ENCODE data around the gene MMRN1. TPM values are rescaled to one million over a fixed set of nuclear protein-coding genes. Genes with fewer than 3 reads are reported as not detected.
A peak's percentile ranks its signal among the peaks of the same experiment; 100 is the strongest.
"Not testable (repeated sequence)": the region's sequence is repeated elsewhere in the genome, so short reads cannot be mapped to it uniquely, and the experiment has no call there.

Gene MMRN1, protein sequence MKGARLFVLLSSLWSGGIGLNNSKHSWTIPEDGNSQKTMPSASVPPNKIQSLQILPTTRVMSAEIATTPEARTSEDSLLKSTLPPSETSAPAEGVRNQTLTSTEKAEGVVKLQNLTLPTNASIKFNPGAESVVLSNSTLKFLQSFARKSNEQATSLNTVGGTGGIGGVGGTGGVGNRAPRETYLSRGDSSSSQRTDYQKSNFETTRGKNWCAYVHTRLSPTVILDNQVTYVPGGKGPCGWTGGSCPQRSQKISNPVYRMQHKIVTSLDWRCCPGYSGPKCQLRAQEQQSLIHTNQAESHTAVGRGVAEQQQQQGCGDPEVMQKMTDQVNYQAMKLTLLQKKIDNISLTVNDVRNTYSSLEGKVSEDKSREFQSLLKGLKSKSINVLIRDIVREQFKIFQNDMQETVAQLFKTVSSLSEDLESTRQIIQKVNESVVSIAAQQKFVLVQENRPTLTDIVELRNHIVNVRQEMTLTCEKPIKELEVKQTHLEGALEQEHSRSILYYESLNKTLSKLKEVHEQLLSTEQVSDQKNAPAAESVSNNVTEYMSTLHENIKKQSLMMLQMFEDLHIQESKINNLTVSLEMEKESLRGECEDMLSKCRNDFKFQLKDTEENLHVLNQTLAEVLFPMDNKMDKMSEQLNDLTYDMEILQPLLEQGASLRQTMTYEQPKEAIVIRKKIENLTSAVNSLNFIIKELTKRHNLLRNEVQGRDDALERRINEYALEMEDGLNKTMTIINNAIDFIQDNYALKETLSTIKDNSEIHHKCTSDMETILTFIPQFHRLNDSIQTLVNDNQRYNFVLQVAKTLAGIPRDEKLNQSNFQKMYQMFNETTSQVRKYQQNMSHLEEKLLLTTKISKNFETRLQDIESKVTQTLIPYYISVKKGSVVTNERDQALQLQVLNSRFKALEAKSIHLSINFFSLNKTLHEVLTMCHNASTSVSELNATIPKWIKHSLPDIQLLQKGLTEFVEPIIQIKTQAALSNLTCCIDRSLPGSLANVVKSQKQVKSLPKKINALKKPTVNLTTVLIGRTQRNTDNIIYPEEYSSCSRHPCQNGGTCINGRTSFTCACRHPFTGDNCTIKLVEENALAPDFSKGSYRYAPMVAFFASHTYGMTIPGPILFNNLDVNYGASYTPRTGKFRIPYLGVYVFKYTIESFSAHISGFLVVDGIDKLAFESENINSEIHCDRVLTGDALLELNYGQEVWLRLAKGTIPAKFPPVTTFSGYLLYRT
- total RNA-seq (2014; rRNA removed; shearing (Covaris generic)) = 145 and 225 TPM in 2 replicates

DNA sequence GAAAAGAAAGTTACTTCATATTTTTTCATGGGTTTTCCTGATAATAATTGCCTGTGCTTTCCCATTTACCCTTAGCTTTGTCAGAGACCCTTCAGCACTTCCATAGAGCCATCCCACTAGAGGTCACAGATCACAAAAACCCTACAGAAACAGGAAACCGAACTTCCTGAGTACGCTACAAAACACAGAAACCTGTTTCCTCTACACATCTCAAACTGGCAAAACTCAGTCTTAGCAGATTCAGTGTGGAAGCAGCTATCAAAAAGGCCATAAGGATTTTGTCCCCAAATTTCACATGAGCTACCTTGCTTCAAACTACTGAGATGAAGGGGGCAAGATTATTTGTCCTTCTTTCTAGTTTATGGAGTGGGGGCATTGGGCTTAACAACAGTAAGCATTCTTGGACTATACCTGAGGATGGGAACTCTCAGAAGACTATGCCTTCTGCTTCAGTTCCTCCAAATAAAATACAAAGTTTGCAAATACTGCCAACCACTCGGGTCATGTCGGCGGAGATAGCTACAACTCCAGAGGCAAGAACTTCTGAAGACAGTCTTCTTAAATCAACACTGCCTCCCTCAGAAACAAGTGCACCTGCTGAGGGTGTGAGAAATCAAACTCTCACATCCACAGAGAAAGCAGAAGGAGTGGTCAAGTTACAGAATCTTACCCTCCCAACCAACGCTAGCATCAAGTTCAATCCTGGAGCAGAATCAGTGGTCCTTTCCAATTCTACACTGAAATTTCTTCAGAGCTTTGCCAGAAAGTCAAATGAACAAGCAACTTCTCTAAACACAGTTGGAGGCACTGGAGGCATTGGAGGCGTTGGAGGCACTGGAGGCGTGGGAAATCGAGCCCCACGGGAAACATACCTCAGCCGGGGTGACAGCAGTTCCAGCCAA lies at the start of gene MMRN1:
Gene MMRN1 (plus strand): TSS at position 206 of the 902 bp plus-strand sequence. CDS start 118 bp downstream, at position 324.
- in situ Hi-C loops (cut with HindIII; ENCODE audit: low sequenced_read_pairs) = no loop called here
- DNase-seq (ENCODE audit: low spot score) = no peak

DNA sequence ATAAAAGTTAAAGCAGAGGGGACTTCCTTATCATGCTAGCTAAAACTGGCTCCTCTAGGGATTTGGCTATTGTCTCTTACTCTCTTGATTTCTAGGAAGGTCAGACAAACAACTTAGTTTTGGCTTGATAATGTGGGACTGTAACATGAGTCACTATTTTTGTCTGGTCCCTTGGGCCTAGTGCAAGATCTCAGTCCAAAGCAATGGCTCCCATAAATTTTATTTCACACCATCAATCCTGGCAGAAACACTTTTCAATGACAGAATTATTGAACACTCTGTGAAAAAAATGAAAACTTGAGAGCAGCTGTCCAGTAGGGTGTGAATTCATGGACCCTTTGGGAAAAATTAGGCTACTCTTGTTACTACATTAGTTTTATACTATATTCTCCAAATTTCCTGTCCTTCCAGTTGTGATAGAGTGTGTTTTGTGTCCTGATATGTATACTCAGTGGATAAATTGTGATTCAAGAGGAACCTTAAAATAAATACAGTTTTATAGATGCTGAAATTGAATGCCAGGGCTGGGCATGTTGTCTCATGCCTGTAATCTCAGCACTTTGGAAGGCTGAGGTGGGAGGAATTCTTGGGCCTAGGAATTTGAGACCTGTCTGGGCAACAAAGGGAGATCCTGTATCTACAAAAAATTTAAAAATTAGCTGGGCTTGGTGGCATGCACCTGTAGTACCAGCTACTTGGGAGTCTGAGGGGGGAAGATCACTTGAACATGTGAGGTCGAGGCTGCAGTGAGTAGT lies 46.9 kb upstream of the MMRN1 start:
- in situ Hi-C loops (cut with HindIII; ENCODE audit: low sequenced_read_pairs) = no loop called here
- DNase-seq (ENCODE audit: low spot score) = no peak

DNA sequence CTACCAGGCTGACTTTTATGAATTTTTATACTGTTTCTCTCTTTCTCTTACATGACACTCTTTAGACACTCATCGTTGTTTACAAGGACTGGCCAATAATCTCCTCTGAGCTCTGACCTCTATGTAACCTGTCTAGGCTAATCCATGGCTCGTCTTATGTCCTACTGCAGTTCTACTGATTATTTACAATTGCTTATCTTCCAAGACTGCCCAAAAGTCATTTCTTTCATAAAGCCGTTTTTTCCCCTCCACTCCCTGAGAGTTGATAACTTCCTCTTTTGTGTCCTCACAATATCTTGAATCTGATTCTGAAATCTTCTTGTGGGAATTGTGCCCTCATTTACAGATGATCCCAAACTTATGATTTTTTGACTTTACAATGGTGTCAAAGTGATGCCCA lies 39.4 kb upstream of the MMRN1 start:
- in situ Hi-C loops (cut with HindIII; ENCODE audit: low sequenced_read_pairs) = no loop called here
- no peak for DNase-seq (ENCODE audit: low spot score)

DNA sequence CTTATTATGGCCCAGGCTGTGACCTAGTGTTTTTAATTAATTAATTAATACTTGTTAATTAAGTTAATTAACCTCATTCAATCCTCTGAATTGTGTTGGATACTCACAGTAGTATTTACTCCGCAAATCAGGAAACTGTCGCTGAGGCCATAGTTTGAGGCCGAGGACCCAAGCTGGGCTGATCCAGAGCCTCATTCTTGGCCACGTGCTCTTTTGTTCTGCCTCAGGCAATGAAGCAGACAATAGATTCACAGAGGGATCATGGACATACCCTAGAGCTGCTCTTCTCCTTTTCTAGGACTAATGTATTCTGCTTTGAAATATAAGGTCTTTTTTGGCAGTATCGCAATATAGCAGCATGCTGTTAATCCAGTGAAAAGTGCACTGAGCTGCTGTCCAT lies 33.7 kb upstream of the MMRN1 start:
- in situ Hi-C loops (cut with HindIII; ENCODE audit: low sequenced_read_pairs) = no loop called here
- DNase-seq (ENCODE audit: low spot score) = no peak

DNA sequence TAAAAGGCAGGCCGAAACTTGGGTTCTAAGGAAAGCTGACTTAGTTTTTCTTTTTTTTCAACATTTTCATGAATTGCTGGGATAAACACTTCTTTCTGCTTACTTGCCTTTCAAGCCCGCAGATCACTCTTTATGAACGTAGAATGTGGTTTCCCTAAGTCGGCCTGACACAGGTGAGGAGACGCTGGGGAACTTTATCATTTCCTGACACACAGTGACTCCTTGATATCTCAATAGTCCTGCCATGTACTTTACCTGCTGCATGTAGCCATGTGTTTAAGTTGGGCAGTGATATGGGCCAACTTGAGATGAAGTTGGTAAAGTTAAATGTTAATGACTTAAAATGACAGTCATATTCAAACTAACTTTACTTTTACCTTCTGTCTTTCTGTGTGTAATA lies 31.1 kb upstream of the MMRN1 start:
- DNase-seq (ENCODE audit: low spot score) = no peak
- in situ Hi-C loops (cut with HindIII; ENCODE audit: low sequenced_read_pairs) = no loop called here

DNA sequence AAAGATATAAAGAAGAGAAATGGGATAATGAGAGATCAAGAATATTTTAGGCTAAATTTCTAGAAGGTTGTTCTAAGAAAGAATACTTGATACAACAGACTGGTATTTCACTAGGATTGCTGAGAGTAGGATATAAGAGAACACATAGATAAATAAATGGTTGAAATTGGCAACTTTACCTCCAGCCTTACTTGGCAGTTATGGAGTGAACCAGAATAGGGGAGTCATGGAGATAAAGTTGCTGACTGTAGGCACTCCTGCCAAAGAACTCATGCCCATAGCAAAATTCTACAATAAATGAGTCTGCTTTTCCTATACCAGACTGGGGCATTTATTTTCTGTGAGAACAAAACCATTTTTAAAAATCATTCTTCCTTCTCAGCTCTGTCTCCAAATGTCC lies 26.4 kb upstream of the MMRN1 start:
- DNase-seq (ENCODE audit: low spot score) = no peak
- in situ Hi-C loops (cut with HindIII; ENCODE audit: low sequenced_read_pairs) = no loop called here

DNA sequence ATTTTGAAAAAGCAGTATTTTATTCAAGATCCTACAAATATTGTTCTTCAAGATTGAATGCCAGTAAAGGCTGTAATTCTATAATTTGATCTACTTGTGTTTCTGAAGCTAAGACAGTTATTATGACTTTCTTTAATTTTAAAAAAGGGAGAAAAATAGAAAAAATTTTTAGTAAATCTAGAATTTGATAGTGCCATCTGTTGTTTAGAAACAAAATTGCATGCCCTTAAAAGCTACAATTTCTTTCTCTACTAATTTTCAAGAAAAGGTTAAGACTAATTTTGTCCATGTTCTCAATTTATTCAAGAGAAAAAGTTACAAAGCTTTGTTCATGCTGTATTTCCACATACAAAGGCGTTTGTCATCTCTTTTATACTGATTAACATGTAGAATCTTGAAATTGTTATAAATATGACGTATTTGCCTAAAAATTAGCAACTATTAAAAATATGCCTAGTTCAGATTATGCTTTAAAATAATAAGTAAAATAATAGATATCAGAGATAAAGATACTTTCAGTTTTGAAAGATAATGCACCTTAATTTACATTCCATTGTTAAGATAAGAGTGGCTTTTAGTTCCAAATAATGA lies 25.6 kb upstream of the MMRN1 start:
- in situ Hi-C loops (cut with HindIII; ENCODE audit: low sequenced_read_pairs) = no loop called here
- no peak for DNase-seq (ENCODE audit: low spot score)

DNA sequence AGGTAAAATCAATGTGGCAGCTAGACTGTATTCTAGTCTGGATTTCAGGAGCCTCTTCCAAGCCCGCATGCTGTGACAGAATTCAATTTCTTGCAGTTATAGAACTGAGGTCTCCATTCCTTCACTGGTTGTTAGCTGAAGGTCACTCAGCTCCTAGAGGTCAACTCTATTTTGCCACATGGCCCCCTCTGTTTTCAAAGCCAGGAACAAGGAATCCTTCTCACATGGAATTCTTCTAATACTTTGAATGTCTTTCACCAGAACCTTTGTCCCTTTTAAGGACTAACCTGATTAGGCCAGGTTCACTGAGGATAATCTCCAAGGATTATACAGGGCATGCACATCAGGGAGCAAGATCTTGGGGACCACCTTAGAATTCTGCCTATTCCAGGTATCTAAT lies 23.4 kb upstream of the MMRN1 start:
- in situ Hi-C loops (cut with HindIII; ENCODE audit: low sequenced_read_pairs) = no loop called here
- DNase-seq (ENCODE audit: low spot score) = peak; percentile 55

DNA sequence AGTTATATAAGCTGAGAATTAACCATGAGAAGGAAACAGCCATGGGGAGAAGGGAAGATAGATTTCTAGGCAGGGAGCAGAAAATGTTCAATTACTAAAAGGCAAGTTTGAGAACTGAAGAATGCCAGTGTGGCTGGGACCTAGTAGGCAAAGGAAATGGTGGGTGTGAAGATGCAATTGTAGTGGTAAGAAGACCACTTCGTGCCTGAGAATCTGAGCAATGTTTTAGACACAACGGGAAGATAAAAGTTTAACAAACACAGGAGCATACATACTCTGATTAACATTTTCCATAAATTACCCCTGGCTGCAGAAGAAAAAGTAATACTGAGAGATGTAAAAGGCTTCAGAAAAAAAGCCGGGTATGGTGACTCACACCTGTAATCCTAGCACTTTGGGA lies 18.1 kb upstream of the MMRN1 start:
- no peak for DNase-seq (ENCODE audit: low spot score)
- in situ Hi-C loops (cut with HindIII; ENCODE audit: low sequenced_read_pairs) = no loop called here

DNA sequence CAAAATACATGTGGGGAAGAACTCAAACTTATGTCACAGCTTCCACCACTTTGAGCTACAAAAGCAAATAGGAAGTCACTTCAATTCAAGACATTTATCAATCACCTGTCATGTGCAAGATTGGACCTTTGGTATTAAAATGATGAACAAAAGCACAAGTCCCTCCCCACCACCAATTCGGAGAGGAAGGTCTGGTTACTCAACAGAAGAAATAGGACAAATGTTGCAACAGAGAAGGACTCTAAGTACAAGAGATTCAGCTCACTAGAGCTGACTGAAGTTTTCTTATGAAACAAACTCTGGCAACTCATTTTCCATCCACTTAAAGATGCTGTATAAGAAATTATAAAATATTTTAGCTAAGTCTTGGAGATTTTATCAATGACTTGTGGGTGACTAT lies 16.0 kb upstream of the MMRN1 start:
- in situ Hi-C loops (cut with HindIII; ENCODE audit: low sequenced_read_pairs) = no loop called here
- no peak for DNase-seq (ENCODE audit: low spot score)

DNA sequence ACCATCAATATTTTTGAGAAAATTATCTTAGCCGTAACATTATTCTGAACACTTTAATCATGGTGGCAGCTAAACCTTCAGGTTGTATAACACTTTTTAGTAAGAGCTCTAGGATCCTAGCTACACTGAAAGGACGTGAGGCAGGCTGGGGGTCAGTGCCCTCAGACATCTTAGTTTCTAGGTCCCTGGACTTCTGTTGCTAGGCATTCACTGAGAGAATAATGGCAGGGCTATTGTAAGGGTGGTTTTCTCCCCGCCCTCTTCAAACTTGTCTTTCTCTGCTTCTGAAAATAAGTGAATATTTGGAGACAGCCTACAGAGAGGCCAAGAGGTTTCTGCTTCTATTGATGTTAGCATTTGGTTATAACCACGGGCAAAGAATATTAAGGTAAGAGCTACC lies 15.4 kb upstream of the MMRN1 start:
- DNase-seq (ENCODE audit: low spot score) = no peak
- in situ Hi-C loops (cut with HindIII; ENCODE audit: low sequenced_read_pairs) = no loop called here

DNA sequence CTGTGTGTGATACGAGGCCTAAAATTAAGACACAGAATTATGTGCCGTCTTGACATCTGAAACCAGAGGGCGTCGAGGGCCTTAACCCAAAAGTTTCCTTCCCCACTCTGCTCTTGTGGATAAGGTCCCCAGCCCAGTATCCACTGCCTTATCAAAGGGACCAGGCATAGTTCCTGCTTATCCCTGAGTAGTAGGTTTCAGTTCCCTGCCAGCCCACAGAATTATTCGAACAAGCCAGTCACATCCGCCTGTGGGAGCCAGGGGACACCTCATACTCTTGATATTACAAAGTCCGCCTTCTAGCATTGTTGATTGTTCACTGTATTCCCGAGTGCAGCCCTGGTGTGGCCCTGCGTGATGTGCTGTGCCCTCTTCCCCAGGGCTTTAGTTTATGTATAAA lies 5.4 kb upstream of the MMRN1 start:
- DNase-seq (ENCODE audit: low spot score) = no peak
- in situ Hi-C loops (cut with HindIII; ENCODE audit: low sequenced_read_pairs) = no loop called here

DNA sequence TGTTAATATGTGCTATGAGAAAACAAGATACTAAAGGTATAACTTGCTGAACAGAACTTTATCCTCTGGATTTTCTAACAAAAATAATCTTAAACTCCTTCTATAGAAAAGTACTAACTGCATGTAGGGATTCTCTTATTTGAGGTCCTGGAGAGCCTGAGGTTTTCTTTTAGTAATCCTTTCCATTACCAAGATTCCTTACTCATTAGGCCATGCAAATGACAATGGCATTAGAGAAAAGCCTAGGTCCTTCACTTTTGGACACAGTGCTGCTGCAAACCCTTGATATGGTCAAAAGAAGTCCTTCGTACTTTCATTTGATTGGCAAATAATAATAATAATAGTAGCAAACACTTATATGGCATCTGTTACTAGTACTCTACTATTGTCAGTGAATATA lies 3.2 kb downstream of the MMRN1 start:
- DNase-seq (ENCODE audit: low spot score) = no peak
- in situ Hi-C loops (cut with HindIII; ENCODE audit: low sequenced_read_pairs) = no loop called here

DNA sequence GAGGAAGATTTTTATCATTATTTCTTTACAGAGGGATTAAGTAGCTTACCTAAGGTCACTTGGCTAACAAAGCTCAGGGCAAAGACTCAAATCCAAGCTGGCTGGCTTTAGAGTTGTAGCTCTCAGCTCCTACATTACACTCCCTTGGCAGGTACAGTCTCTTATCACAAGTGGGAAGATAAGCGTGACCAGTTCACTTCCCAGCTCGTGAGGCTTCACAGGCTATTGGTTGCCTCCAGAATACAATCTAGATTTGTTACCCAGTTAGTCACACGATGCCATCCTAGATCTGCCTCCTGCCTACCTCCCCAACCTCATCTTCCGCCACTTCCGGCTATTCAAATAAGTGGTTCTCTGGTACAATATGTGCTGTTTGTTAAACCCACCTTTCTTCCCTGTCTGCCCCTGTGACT lies 3.7 kb downstream of the MMRN1 start:
- DNase-seq (ENCODE audit: low spot score) = no peak
- in situ Hi-C loops (cut with HindIII; ENCODE audit: low sequenced_read_pairs) = no loop called here

DNA sequence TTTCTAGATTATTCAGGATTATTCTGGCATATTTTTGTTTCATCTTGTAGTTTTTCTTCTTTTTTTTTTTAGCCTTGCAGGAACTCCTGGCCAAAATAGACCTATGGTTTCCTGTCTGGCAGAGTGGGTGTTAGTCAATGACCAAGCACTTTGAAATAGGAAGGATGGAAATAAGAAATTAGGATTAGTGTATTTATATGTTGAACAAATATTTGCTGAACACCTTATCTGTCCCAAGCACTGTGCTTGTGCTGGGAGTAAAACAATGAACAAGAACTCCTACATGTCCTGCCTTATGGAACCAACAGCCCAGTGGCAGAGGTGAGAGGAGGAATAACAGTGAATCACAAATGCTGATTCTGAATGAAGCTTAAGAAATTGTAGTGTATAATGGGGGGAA lies 4.5 kb downstream of the MMRN1 start:
- in situ Hi-C loops (cut with HindIII; ENCODE audit: low sequenced_read_pairs) = no loop called here
- DNase-seq (ENCODE audit: low spot score) = no peak

DNA sequence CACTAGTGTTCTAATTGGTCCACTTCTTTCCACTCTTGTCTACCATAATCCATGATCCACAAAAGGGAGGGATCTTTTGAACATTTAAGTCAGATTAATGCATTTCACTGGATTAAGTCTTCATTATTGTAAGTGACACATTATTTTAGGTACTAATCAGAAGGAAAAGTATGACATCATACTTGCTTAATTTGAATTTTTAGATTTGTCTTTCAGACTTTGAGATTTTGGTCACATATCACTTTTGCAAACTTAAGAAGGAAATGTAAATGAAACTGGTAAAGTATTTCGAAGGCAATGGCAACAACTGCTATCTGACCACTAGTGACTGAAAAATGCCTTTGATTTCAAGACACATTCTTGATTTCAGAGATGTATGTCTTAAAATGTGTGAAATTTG lies 5.2 kb downstream of the MMRN1 start:
- in situ Hi-C loops (cut with HindIII; ENCODE audit: low sequenced_read_pairs) = no loop called here
- DNase-seq (ENCODE audit: low spot score) = no peak

DNA sequence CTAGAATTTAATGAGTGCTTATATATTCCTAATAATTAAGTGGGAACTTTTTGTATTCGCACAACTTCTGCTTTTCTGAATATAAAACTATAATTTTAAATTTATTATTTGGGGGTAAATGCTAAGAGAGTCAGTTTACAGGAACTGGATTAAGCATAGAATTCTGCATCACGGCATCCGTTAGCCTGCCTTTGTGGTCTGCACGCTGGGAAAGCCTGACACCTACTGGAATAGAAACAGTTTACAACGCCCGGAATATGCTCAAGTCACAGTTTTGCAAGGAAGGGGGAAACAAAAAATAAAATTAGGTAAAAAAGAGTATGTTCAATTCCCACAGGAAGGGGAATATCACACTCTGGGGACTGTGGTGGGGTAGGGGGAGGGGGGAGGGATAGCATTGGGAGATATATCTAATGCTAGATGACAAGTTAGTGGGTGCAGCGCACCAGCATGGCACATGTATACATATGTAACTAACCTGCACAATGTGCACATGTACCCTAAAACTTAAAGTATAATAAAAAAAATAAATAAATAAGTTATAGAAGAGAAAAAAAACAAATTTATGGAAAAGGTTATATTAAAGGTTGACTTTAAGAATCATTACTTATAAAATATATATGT lies 7.3 kb downstream of the MMRN1 start:
- in situ Hi-C loops (cut with HindIII; ENCODE audit: low sequenced_read_pairs) = not testable (repeated sequence)
- DNase-seq (ENCODE audit: low spot score) = peak; percentile 75
